OCI-LY7 (cell line): ENCODE data around the gene FAM193A. TPM values are rescaled to one million over a fixed set of nuclear protein-coding genes. Genes with fewer than 3 reads are reported as not detected.
"Not testable (repeated sequence)": the region's sequence is repeated elsewhere in the genome, so short reads cannot be mapped to it uniquely, and the experiment has no call there.

ENCODE experiments used
- BruUV-seq: library from RNA; stranded (reverse); fragments of 400-500 nt; replicated peaks from 2 replicates; lab custom pipeline; 2021; lab: Mats Ljungman, UMichigan
- CTCF ChIA-PET: fragments of 300-600 bp; sonication (Branson Sonifier 250); formaldehyde crosslinking; loops from one replicate; lab custom pipeline; 2022; ENCODE audit warnings: antibody characterized with exemption; ENCODE audit not compliant: unreplicated experiment; lab: Charles Lee
- POLR2A ChIA-PET: fragments of 300-600 bp; sonication (Branson Sonifier 250); formaldehyde crosslinking; loops from one replicate; lab custom pipeline; 2022; ENCODE audit warnings: antibody characterized with exemption; lab: Charles Lee
- DNase-seq: peaks from one replicate; pipeline ENCODE4 v3.0.0-alpha.2; 2015; ENCODE audit warnings: low spot score
- H2AFZ ChIP-seq: fragments of 200-600 bp; sonication (generic), shearing (Covaris generic); 2 replicates; pipeline ENCODE4 v1.6.1; 2014; ENCODE audit warnings: mild to moderate bottlenecking, antibody characterized with exemption, low read length, moderate library complexity
- H3K27ac ChIP-seq: fragments of 200-600 bp; sonication (generic); 2 replicates; pipeline ENCODE4 v1.5.1; 2014; ENCODE audit warnings: mixed run types, low read depth, mild to moderate bottlenecking, moderate library complexity, low read length, inconsistent platforms; ENCODE audit not compliant: poor library complexity, severe bottlenecking
- H3K36me3 ChIP-seq: fragments of 200-600 bp; sonication (generic); 2 replicates; pipeline ENCODE4 v1.6.1; 2014; ENCODE audit warnings: mild to moderate bottlenecking, antibody characterized with exemption, low read length, moderate library complexity, mixed read lengths; ENCODE audit not compliant: insufficient read depth
- H3K4me1 ChIP-seq: fragments of 200-600 bp; sonication (generic); 2 replicates; pipeline ENCODE4 v1.5.1; 2014; ENCODE audit warnings: mild to moderate bottlenecking, low read length; ENCODE audit not compliant: insufficient read depth, poor library complexity, severe bottlenecking
- H3K4me2 ChIP-seq: fragments of 200-600 bp; sonication (generic); 2 replicates; pipeline ENCODE4 v1.6.1; 2014; ENCODE audit warnings: mild to moderate bottlenecking, low read length
- H3K4me3 ChIP-seq: fragments of 200-600 bp; sonication (generic); 2 replicates; pipeline ENCODE4 v1.5.1; 2014; ENCODE audit warnings: mild to moderate bottlenecking, low read depth, low read length; ENCODE audit not compliant: poor library complexity, severe bottlenecking
- H3K79me2 ChIP-seq: fragments of 200-600 bp; sonication (generic); 2 replicates; pipeline ENCODE4 v1.6.1; 2016; ENCODE audit warnings: low read depth, mild to moderate bottlenecking, low read length, moderate library complexity, mixed read lengths; ENCODE audit not compliant: insufficient read depth
- H3K9me2 ChIP-seq: fragments of 200-600 bp; sonication (generic); 2 replicates; pipeline ENCODE4 v1.6.1; 2016; ENCODE audit warnings: mild to moderate bottlenecking, low read length, mixed read lengths; ENCODE audit not compliant: insufficient read depth
- H3K9me3 ChIP-seq: fragments of 200-600 bp; sonication (generic); 2 replicates; pipeline ENCODE4 v1.6.1; 2014; ENCODE audit warnings: mild to moderate bottlenecking, mixed run types, low read length, mixed read lengths
- H4K20me1 ChIP-seq: fragments of 200-600 bp; sonication (generic); 2 replicates; pipeline ENCODE4 v1.6.1; 2014; ENCODE audit warnings: mild to moderate bottlenecking, antibody characterized with exemption, low read length, moderate library complexity, mixed read lengths; ENCODE audit not compliant: insufficient read depth
- CTCF ChIP-seq: fragments of 200-600 bp; sonication (generic); conservative IDR thresholded peaks from 2 replicates; pipeline ENCODE4 v1.5.1; 2014; ENCODE audit warnings: mild to moderate bottlenecking, antibody characterized with exemption, low read length, moderate library complexity, mixed read lengths
- EZH2phosphoT487 ChIP-seq: fragments of 200-600 bp; sonication (generic); IDR thresholded peaks from 2 replicates; pipeline ENCODE4 v1.6.1; 2018; ENCODE audit warnings: low read depth, borderline replicate concordance, mild to moderate bottlenecking, mixed run types, antibody characterized with exemption, low read length, moderate library complexity, mixed read lengths
- intact Hi-C: fragments of 100-400 bp; cut with micrococcal nuclease; formaldehyde crosslinking; loops from one replicate; pipeline ENCODE4 v1.10.0; 2022; ENCODE audit not compliant: unreplicated experiment
- total RNA-seq, 2 experiments: library from RNA; depleted of rRNA in 1 of 2; stranded (reverse); fragments of >200 nt in 1 of 2; shearing (Covaris generic) in 1 of 2; gene quantifications; 2 replicates each; pipeline ENCODE4 v1.2.3, GENCODE V29; 2014 to 2022

The FAM193A gene
- total RNA-seq, 2 experiments from 2014 or later = 17.8 to 36.7 TPM

DNA sequence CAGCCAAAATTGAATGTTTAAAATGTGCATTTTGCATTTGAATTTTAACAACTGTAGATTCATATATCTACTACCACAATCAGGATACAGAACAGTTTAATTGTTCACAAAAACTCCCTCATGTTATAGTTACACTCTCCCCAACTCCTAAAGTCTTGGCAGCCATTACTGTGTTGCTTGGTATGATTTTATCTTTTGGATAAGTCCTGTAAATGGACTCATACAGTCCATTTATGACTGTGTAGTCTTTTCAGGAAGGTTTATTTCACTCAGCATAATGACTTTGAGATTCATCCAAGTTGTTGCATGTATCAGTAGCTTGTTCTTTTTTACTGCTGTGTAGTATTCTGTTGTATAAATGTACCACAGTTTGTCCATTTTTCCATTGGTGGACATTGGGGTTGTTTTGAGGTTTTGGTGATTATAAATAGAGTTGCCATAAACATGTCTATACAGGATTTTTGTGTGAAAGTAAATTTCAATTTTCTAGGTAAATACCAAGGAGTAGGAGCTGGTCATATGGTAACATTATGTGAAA lies 9.9 kb downstream of the FAM193A start:
- Histone ChIP-seq H4K20me1 (no peaks in the 10 kb centered on the region), H3K4me1 (no peaks in the 10 kb centered on the region), H3K36me3 (peaks cover 23% of the 10 kb centered on the region), H3K9me2 (no peaks in the 10 kb centered on the region), H3K4me3 (no peak overlapping the region), H3K4me2 (no peak overlapping the region), H3K27ac (no peak overlapping the region), H3K9me3 (no peaks in the 10 kb centered on the region), H3K79me2 (peaks cover 96% of the 10 kb centered on the region), H2AFZ (no peak overlapping the region)
- BruUV-seq = no TSS peak
- no peak for DNase-seq
- CTCF ChIA-PET = no interaction called here
- POLR2A ChIA-PET = interaction anchor here (1.0 to 1.2 kb wide), 2 partner anchors 9 to 11 kb away, joined by 3 read pairs; no protein-coding TSS in a partner anchor
- TF ChIP-seq CTCF (no peak), EZH2phosphoT487 (no peak)
- intact Hi-C loops = no loop called here

DNA sequence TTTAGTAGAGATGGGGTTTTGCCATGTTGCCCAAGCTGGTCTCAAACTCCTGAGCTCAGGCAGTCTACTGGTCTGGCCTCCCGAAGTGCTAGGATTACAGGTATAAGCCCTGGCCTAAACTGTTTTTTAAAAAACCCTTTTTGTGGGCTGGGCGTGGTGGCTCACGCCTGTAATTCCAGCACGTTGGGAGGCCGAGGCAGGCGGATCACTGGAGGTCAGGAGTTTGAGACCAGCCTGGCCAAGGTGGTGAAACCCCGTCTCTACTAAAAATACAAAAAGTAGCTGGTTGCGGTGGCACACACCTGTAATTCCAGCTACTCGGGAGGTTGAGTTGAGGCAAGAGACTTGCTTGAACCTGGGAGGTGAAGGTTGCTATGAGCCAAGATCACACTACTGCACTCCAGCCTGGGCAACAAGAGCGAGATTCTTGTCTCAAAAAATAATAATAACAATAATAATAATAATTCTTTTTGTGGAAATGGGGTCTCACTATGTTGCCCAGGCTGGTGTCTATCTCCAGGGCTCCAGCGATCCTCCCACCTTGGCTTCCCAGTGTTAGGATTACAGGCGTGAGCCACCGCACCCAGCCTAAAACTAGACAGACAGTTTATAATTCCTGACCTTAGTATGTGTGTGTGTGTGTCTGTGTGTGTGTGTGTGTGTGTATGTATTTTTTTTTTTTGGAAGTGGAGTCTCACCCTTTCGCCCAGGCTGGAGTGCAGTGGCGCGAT lies 10.7 kb downstream of the FAM193A start:
- H3K36me3 ChIP-seq = peaks cover 23% of the 10 kb centered on the region
- H3K9me3 ChIP-seq, H3K4me1 ChIP-seq, intact Hi-C loops, H3K4me2 ChIP-seq, DNase-seq, BruUV-seq, H2AFZ ChIP-seq, H4K20me1 ChIP-seq, H3K4me3 ChIP-seq, H3K9me2 ChIP-seq, H3K27ac ChIP-seq: not testable (repeated sequence)
- ChIA-PET CTCF (interaction anchor here (0.6 kb wide), 1 partner anchor 9 kb away, joined by 3 read pairs; no protein-coding TSS in a partner anchor), POLR2A (interaction anchor here (1.2 kb wide), 1 partner anchor 10 kb away, joined by 3 read pairs; no protein-coding TSS in a partner anchor)
- peaks cover 94% of the 10 kb centered on the region for H3K79me2 ChIP-seq

- intact Hi-C loops = no loop called here
- Histone ChIP-seq H4K20me1 (no peaks in the 10 kb centered on the region), H3K9me2 (no peaks in the 10 kb centered on the region), H3K4me3 (no peak overlapping the region), H3K4me2 (no peak overlapping the region), H2AFZ (no peak overlapping the region), H3K36me3 (no peaks in the 10 kb centered on the region; the same call in 1 of the 2 replicates), H3K9me3 (no peaks in the 10 kb centered on the region), H3K4me1 (no peaks in the 10 kb centered on the region), H3K27ac (no peak overlapping the region), H3K79me2 (peaks cover 93% of the 10 kb centered on the region)
- CTCF ChIA-PET = no interaction called here
- POLR2A ChIA-PET = interaction anchor here (0.7 to 1.2 kb wide), 3 partner anchors 48 to 122 kb away, joined by 3 to 5 read pairs (median 4); no protein-coding TSS in a partner anchor
- no peak for TF ChIP-seq EZH2phosphoT487
- no peak for TF ChIP-seq CTCF
- no TSS peak for BruUV-seq
- no peak for DNase-seq
Measured at GRCh38 chr4:2551118-2551517, 14.7 kb downstream of the FAM193A start.
